A673 (cell line): ENCODE measurements around the gene TRPV4.

Experiments
- CTCF ChIP-seq: fragments of 300-800, 200-600 bp; sonication (generic); conservative IDR thresholded peaks from 2 replicates; pipeline ENCODE4 v1.5.1; 2017; ENCODE audit warnings: low read depth, mild to moderate bottlenecking, antibody characterized with exemption, low read length, moderate library complexity, mixed read lengths
- EZH2 ChIP-seq: fragments of 200-600 bp; sonication (generic); IDR thresholded peaks from 2 replicates; pipeline ENCODE4 v1.6.1; 2017; ENCODE audit warnings: borderline replicate concordance, low read depth, mild to moderate bottlenecking, mixed read lengths, antibody characterized with exemption, low read length; ENCODE audit not compliant: poor library complexity, severe bottlenecking

GRCh38 chr12:109873653-109874052 lies 40.5 kb upstream of the TRPV4 start:
- no peak for TF ChIP-seq CTCF
- TF ChIP-seq EZH2, result no peak
